Measurements from ENCODE around the gene MIOS. TPM values are rescaled to one million over a fixed set of nuclear protein-coding genes. Genes with fewer than 3 reads are reported as not detected.

Gene MIOS
- polyA plus RNA-seq, 1 donor (not counting 4 experiments of a cell fraction or from before 2014, with no cell fraction given), result 29.2 TPM

GRCh38 chr7:7617550-7617949 is 50.9 kb downstream of the MIOS start:
- Histone ChIP-seq H3K27ac (ENCODE audit: control insufficient read depth, insufficient read depth, low read length) (no peak overlapping the region), H4K20me1 (ENCODE audit: control insufficient read depth, extremely low read depth, insufficient read depth, low read length) (no peaks in the 10 kb centered on the region), H3K27me3 (ENCODE audit: control insufficient read depth, extremely low read depth, insufficient read depth, low read length) (no peaks in the 10 kb centered on the region), H3K9me3 (ENCODE audit: control insufficient read depth, low read depth, low read length) (no peaks in the 10 kb centered on the region), H3K4me1 (ENCODE audit: control insufficient read depth, extremely low read depth, insufficient read depth, low read length) (no peaks in the 10 kb centered on the region), H3K79me2 (ENCODE audit: control insufficient read depth, insufficient read depth, low read length) (no peaks in the 10 kb centered on the region), H3K9me1 (ENCODE audit: control insufficient read depth, extremely low read depth, insufficient read depth, low read length) (no peaks in the 10 kb centered on the region), H3K36me3 (ENCODE audit: control insufficient read depth in 2 of 2, extremely low read depth in 1 of 2, insufficient read depth in 2 of 2, low read length in 2 of 2) (no peaks in the 10 kb centered on the region), H3K4me3 (ENCODE audit: control insufficient read depth in 2 of 3, extremely low read depth in 1 of 3, insufficient read depth in 2 of 3, low read depth in 1 of 3, low read length in 3 of 3) (no peak overlapping the region), H2AFZ (ENCODE audit: control insufficient read depth, low read length) (no peak overlapping the region), H3K9ac (ENCODE audit: control insufficient read depth, extremely low read depth, insufficient read depth, low read length) (no peak overlapping the region), H3K4me2 (ENCODE audit: control insufficient read depth, extremely low read depth, insufficient read depth, low read depth, low read length) (no peak overlapping the region)
- dilution Hi-C loops (cut with MboI; ENCODE audit: extremely low pct_ligation_motif_present, low sequenced_read_pairs), result no loop called here
- FAIRE-seq (no peak), DNase-seq (ENCODE audit: low read depth, low spot score) (no peak)
- no peak for TF ChIP-seq EZH2 (IDR thresholded peaks at IDR 0.05; ENCODE audit: low read length)
- TF ChIP-seq, protein P1, sequence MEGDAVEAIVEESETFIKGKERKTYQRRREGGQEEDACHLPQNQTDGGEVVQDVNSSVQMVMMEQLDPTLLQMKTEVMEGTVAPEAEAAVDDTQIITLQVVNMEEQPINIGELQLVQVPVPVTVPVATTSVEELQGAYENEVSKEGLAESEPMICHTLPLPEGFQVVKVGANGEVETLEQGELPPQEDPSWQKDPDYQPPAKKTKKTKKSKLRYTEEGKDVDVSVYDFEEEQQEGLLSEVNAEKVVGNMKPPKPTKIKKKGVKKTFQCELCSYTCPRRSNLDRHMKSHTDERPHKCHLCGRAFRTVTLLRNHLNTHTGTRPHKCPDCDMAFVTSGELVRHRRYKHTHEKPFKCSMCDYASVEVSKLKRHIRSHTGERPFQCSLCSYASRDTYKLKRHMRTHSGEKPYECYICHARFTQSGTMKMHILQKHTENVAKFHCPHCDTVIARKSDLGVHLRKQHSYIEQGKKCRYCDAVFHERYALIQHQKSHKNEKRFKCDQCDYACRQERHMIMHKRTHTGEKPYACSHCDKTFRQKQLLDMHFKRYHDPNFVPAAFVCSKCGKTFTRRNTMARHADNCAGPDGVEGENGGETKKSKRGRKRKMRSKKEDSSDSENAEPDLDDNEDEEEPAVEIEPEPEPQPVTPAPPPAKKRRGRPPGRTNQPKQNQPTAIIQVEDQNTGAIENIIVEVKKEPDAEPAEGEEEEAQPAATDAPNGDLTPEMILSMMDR (optimal IDR thresholded peaks at IDR 0.05 in 1 of 3, IDR thresholded peaks at IDR 0.05 in 1 of 3, conservative IDR thresholded peaks at IDR 0.05 in 1 of 3; ENCODE audit: extremely low read depth in 1 of 3, insufficient read depth in 2 of 3, low read length in 3 of 3), result no peak

- FAIRE-seq (no peak), DNase-seq (ENCODE audit: low read depth, low spot score) (no peak)
- Histone ChIP-seq H3K27me3 (ENCODE audit: control insufficient read depth, extremely low read depth, insufficient read depth, low read length) (no peaks in the 10 kb centered on the region), H2AFZ (ENCODE audit: control insufficient read depth, low read length) (no peak overlapping the region), H3K9me3 (ENCODE audit: control insufficient read depth, low read depth, low read length) (no peaks in the 10 kb centered on the region), H4K20me1 (ENCODE audit: control insufficient read depth, extremely low read depth, insufficient read depth, low read length) (no peaks in the 10 kb centered on the region), H3K4me1 (ENCODE audit: control insufficient read depth, extremely low read depth, insufficient read depth, low read length) (no peaks in the 10 kb centered on the region), H3K4me2 (ENCODE audit: control insufficient read depth, extremely low read depth, insufficient read depth, low read depth, low read length) (no peak overlapping the region), H3K9me1 (ENCODE audit: control insufficient read depth, extremely low read depth, insufficient read depth, low read length) (no peaks in the 10 kb centered on the region), H3K4me3 (ENCODE audit: control insufficient read depth in 2 of 3, extremely low read depth in 1 of 3, insufficient read depth in 2 of 3, low read depth in 1 of 3, low read length in 3 of 3) (no peak overlapping the region), H3K9ac (ENCODE audit: control insufficient read depth, extremely low read depth, insufficient read depth, low read length) (no peak overlapping the region), H3K36me3 (ENCODE audit: control insufficient read depth in 2 of 2, extremely low read depth in 1 of 2, insufficient read depth in 2 of 2, low read length in 2 of 2) (no peaks in the 10 kb centered on the region), H3K27ac (ENCODE audit: control insufficient read depth, insufficient read depth, low read length) (no peak overlapping the region), H3K79me2 (ENCODE audit: control insufficient read depth, insufficient read depth, low read length) (no peaks in the 10 kb centered on the region)
- TF ChIP-seq, protein P1 (optimal IDR thresholded peaks at IDR 0.05 in 1 of 3, IDR thresholded peaks at IDR 0.05 in 1 of 3, conservative IDR thresholded peaks at IDR 0.05 in 1 of 3; ENCODE audit: extremely low read depth in 1 of 3, insufficient read depth in 2 of 3, low read length in 3 of 3), result no peak
- TF ChIP-seq EZH2 (IDR thresholded peaks at IDR 0.05; ENCODE audit: low read length), result no peak
- dilution Hi-C loops (cut with MboI; ENCODE audit: extremely low pct_ligation_motif_present, low sequenced_read_pairs), result no loop called here
These were observed 51.7 kb downstream of the MIOS start for GRCh38 chr7:7618410-7618809.

Data from keratinocyte (primary cell).